ENCODE results near the gene PLXNB2.

The PLXNB2 gene

GRCh38 chr22:50286275-50286674, 21.2 kb downstream of the PLXNB2 start:
- no peak for TF ChIP-seq CTCF (conservative IDR thresholded peaks at IDR 0.05; ENCODE audit: low read depth, low read length)
- DNase-seq (ENCODE audit: low read depth), result no peak
- H3K4me3 ChIP-seq (ENCODE audit: low read length), result no peak overlapping the region

- no peak overlapping the region for H3K4me3 ChIP-seq (ENCODE audit: low read length)
- no peak for TF ChIP-seq CTCF (conservative IDR thresholded peaks at IDR 0.05; ENCODE audit: low read depth, low read length)
- DNase-seq (ENCODE audit: low read depth), result no peak
Measured at GRCh38 chr22:50285568-50286229, 21.7 kb downstream of the PLXNB2 start.

- H3K4me3 ChIP-seq (ENCODE audit: low read length), result no peak overlapping the region
- TF ChIP-seq CTCF (conservative IDR thresholded peaks at IDR 0.05; ENCODE audit: low read depth, low read length), result no peak
- DNase-seq (ENCODE audit: low read depth), result no peak
Measured at GRCh38 chr22:50284479-50284878, 23.0 kb downstream of the PLXNB2 start.

- H3K4me3 ChIP-seq (ENCODE audit: low read length), result no peak overlapping the region
- no peak for DNase-seq (ENCODE audit: low read depth)
Measured at GRCh38 chr22:50283821-50284220, 23.6 kb downstream of the PLXNB2 start.

GRCh38 chr22:50282361-50283155, 24.9 kb downstream of the PLXNB2 start:
- TF ChIP-seq CTCF (conservative IDR thresholded peaks at IDR 0.05; ENCODE audit: low read depth, low read length), result no peak
- H3K4me3 ChIP-seq (ENCODE audit: low read length), result no peak overlapping the region
- DNase-seq (ENCODE audit: low read depth), result no peak

More at GRCh38 chr22:50283821-50284220, 23.6 kb downstream of the PLXNB2 start:
- no peak for TF ChIP-seq CTCF (conservative IDR thresholded peaks at IDR 0.05; ENCODE audit: low read depth, low read length)

GRCh38 chr22:50281957-50282356, 25.5 kb downstream of the PLXNB2 start:
- H3K4me3 ChIP-seq (ENCODE audit: low read length), result no peak overlapping the region
- no peak for DNase-seq (ENCODE audit: low read depth)
- no peak for TF ChIP-seq CTCF (conservative IDR thresholded peaks at IDR 0.05; ENCODE audit: low read depth, low read length)

GRCh38 chr22:50281384-50281760, 26.1 kb downstream of the PLXNB2 start:
- DNase-seq (ENCODE audit: low read depth), result no peak
- no peak for TF ChIP-seq CTCF (conservative IDR thresholded peaks at IDR 0.05; ENCODE audit: low read depth, low read length)
- no peak overlapping the region for H3K4me3 ChIP-seq (ENCODE audit: low read length)
